ENCODE results near the gene RNF141. TPM values are rescaled to one million over a fixed set of nuclear protein-coding genes. Genes with fewer than 3 reads are reported as not detected.

RNF141 gene
- total and polyA plus RNA-seq, 2 of the 13 experiments (the other 11 are each of a cell fraction or from before 2014, with no cell fraction given): 9.3 to 22.4 TPM

DNA sequence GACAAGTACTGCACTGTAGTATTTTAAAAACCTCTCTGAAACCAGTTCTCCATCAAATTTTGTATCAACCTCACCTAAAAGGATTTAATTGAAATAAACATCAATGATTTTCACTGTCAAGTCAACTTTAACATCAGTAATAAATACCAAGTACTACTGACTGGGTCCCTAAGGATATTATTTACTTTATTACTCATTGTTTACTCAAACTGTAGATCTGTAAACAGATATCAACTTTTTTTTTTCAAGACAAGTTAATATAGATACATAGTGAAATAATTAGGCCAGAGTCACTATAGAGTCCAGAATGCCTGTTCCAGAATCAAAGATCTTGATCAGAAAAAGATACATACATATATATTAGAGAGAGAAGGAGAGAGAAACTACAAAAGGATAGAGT, 1.6 kb downstream of the RNF141 start:
- Histone ChIP-seq H4K20me1 (ENCODE audit: insufficient read depth, low read length) (no peaks in the 10 kb centered on the region), H3K4me3 (replicated peaks in 1 of 3; ENCODE audit: insufficient read depth in 1 of 3, low read depth in 2 of 3, low read length in 3 of 3) (no peak overlapping the region), H2AFZ (ENCODE audit: low read length) (no peak overlapping the region), H3K36me3 (replicated peaks in 1 of 2; ENCODE audit: control insufficient read depth in 1 of 2, insufficient read depth in 2 of 2, low read length in 2 of 2) (no peaks in the 10 kb centered on the region), H3K4me1 (ENCODE audit: insufficient read depth, low read length) (peaks cover 18% of the 10 kb centered on the region), H3K9ac (ENCODE audit: insufficient read depth, low read depth, low read length) (no peak overlapping the region), H3K27ac (ENCODE audit: extremely low read length, insufficient read depth, low read length) (no peak overlapping the region), H3K9me3 (ENCODE audit: low read length) (no peaks in the 10 kb centered on the region), H3K4me2 (ENCODE audit: low read depth, low read length) (peak overlapping the region; percentile 92; the same call in 1 of the 2 replicates), H3K27me3 (ENCODE audit: control insufficient read depth in 1 of 2, insufficient read depth in 2 of 2, low read length in 2 of 2) (no peaks in the 10 kb centered on the region; a peak in 1 of 5 replicates), H3K79me2 (ENCODE audit: insufficient read depth, low read length) (no peaks in the 10 kb centered on the region)
- FAIRE-seq (no peak), DNase-seq (ENCODE audit: low spot score) (peak; percentile 6), ATAC-seq (no peak)
- CTCF ChIA-PET (ENCODE audit: low intra/inter-chr PET ratio, low total read pairs): no interaction called here
- BruUV-seq (replicated peaks): no TSS peak
- in situ Hi-C loops (cut with HindIII; ENCODE audit: extremely low pct_ligation_motif_present, low pct_unique_long_range_greater_than_20kb) (no loop called here), intact Hi-C loops (cut with micrococcal nuclease; ENCODE audit: unreplicated experiment) (no loop called here)
- POLR2A ChIA-PET: no interaction called here
- TF ChIP-seq FOXA3 (CRISPR knock-in tag; IDR thresholded peaks at IDR 0.05): peak; percentile 47
- no peak for TF ChIP-seq NFIC (IDR thresholded peaks at IDR 0.05; ENCODE audit: low read length)

DNA sequence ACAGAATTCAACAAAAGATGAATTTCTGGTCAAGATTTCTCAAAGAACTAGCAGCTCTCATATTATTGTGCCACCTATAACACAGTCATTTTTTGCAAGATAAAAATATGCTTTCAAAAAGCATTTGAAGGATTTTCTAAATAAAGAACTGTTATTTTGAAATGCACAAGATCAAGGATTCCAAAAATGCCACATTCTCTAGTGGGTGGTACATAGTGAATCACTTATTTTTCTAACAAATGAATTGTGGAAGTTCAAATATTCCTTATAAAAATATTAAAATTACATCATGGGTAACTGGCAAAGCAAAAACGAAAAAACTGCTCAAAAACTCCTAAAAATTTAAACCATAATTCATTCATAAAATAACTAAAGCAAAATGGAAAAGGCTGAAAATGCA, 2.1 kb downstream of the RNF141 start:
- Histone ChIP-seq H3K27ac (ENCODE audit: extremely low read length, insufficient read depth, low read length) (no peak overlapping the region), H3K27me3 (ENCODE audit: control insufficient read depth in 1 of 2, insufficient read depth in 2 of 2, low read length in 2 of 2) (no peaks in the 10 kb centered on the region; a peak in 1 of 5 replicates), H3K36me3 (replicated peaks in 1 of 2; ENCODE audit: control insufficient read depth in 1 of 2, insufficient read depth in 2 of 2, low read length in 2 of 2) (no peaks in the 10 kb centered on the region; a peak in 1 of 5 replicates), H3K4me3 (replicated peaks in 1 of 3; ENCODE audit: insufficient read depth in 1 of 3, low read depth in 2 of 3, low read length in 3 of 3) (no peak overlapping the region), H3K4me2 (ENCODE audit: low read depth, low read length) (no peak overlapping the region; the same call in 1 of the 2 replicates), H3K4me1 (ENCODE audit: insufficient read depth, low read length) (peaks cover 18% of the 10 kb centered on the region), H3K9me3 (ENCODE audit: low read length) (no peaks in the 10 kb centered on the region), H3K79me2 (ENCODE audit: insufficient read depth, low read length) (no peaks in the 10 kb centered on the region), H3K9ac (ENCODE audit: insufficient read depth, low read depth, low read length) (no peak overlapping the region), H4K20me1 (ENCODE audit: insufficient read depth, low read length) (no peaks in the 10 kb centered on the region), H2AFZ (ENCODE audit: low read length) (no peak overlapping the region)
- ATAC-seq (no peak), FAIRE-seq (no peak), DNase-seq (ENCODE audit: low spot score) (no peak)
- CTCF ChIA-PET (ENCODE audit: low intra/inter-chr PET ratio, low total read pairs): no interaction called here
- intact Hi-C loops (cut with micrococcal nuclease; ENCODE audit: unreplicated experiment): no loop called here
- POLR2A ChIA-PET: no interaction called here
- BruUV-seq (replicated peaks): no TSS peak
- in situ Hi-C loops (cut with HindIII; ENCODE audit: extremely low pct_ligation_motif_present, low pct_unique_long_range_greater_than_20kb): no loop called here
- WGBS (ENCODE audit: low lambda C conversion rate): 33% methylated on average over 1 of the region's 1 CpG
- TF ChIP-seq XBP1 (CRISPR knock-in tag; IDR thresholded peaks at IDR 0.05) (no peak), ZBTB21 (CRISPR knock-in tag; IDR thresholded peaks at IDR 0.05) (no peak), NR2C2 (CRISPR knock-in tag; IDR thresholded peaks at IDR 0.05; ENCODE audit: borderline replicate concordance) (no peak)
- TF ChIP-seq, protein P1, sequence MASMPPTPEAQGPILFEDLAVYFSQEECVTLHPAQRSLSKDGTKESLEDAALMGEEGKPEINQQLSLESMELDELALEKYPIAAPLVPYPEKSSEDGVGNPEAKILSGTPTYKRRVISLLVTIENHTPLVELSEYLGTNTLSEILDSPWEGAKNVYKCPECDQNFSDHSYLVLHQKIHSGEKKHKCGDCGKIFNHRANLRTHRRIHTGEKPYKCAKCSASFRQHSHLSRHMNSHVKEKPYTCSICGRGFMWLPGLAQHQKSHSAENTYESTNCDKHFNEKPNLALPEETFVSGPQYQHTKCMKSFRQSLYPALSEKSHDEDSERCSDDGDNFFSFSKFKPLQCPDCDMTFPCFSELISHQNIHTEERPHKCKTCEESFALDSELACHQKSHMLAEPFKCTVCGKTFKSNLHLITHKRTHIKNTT (CRISPR knock-in tag; IDR thresholded peaks at IDR 0.05): no peak
- TF ChIP-seq, protein P2, sequence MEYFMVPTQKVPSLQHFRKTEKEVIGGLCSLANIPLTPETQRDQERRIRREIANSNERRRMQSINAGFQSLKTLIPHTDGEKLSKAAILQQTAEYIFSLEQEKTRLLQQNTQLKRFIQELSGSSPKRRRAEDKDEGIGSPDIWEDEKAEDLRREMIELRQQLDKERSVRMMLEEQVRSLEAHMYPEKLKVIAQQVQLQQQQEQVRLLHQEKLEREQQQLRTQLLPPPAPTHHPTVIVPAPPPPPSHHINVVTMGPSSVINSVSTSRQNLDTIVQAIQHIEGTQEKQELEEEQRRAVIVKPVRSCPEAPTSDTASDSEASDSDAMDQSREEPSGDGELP (IDR thresholded peaks at IDR 0.05; ENCODE audit: borderline replicate concordance, low read depth): no peak
- TF ChIP-seq, protein P3, sequence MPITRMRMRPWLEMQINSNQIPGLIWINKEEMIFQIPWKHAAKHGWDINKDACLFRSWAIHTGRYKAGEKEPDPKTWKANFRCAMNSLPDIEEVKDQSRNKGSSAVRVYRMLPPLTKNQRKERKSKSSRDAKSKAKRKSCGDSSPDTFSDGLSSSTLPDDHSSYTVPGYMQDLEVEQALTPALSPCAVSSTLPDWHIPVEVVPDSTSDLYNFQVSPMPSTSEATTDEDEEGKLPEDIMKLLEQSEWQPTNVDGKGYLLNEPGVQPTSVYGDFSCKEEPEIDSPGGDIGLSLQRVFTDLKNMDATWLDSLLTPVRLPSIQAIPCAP (CRISPR knock-in tag; IDR thresholded peaks at IDR 0.05; ENCODE audit: low read depth): no peak
- TF ChIP-seq, protein P4, sequence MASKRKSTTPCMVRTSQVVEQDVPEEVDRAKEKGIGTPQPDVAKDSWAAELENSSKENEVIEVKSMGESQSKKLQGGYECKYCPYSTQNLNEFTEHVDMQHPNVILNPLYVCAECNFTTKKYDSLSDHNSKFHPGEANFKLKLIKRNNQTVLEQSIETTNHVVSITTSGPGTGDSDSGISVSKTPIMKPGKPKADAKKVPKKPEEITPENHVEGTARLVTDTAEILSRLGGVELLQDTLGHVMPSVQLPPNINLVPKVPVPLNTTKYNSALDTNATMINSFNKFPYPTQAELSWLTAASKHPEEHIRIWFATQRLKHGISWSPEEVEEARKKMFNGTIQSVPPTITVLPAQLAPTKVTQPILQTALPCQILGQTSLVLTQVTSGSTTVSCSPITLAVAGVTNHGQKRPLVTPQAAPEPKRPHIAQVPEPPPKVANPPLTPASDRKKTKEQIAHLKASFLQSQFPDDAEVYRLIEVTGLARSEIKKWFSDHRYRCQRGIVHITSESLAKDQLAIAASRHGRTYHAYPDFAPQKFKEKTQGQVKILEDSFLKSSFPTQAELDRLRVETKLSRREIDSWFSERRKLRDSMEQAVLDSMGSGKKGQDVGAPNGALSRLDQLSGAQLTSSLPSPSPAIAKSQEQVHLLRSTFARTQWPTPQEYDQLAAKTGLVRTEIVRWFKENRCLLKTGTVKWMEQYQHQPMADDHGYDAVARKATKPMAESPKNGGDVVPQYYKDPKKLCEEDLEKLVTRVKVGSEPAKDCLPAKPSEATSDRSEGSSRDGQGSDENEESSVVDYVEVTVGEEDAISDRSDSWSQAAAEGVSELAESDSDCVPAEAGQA (IDR thresholded peaks at IDR 0.05; ENCODE audit: low read depth): no peak
- TF ChIP-seq, protein P4 (CRISPR knock-in tag; IDR thresholded peaks at IDR 0.05; ENCODE audit: borderline replicate concordance): no peak
